NOMO-1 treated with DMSO at 0.1 percent for 48 hours (cell line): ENCODE results near the gene HIPK2.

Source experiments
- DNase-seq: peaks from one replicate; lab custom pipeline; 2025; ENCODE audit not compliant: unreplicated experiment; lab: John Stamatoyannopoulos, UW

The HIPK2 gene

DNA sequence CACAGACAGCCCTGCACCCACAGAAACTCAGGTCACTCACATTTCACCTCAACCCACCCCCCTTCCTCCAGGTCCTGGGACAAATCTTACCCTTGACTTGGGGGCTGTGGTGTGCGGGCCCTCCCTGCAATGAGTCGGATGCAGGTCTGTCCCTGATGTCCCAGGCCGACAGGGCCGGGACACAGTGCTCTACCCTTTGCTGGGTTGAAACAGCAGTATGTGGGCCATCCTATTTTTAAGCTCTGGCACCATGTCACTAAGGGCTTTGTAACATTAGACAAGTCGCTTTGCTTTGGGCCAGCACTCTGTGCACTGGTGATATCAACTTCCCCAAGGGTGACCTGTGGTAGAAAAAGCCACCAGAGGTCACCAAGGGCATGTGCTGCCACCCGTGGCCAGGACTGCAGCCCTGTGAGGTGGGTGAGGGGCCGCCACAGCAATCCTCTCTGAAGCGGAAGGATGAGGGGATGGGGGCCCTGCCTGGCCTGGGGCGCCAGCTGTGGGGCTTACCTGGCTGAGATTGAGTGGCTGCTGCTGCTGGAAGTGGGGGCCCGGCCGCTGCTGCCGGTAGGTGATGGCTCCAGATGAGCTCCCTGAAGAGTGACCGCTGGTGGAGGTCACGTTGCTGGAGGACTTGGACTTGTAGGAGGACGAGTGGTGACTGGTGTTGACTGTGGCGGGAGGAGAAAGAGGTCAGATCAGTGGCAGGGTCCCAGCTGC, 203.0 kb downstream of the HIPK2 start:
- DNase-seq, result no peak

GRCh38 chr7:139573871-139574270, 203.9 kb downstream of the HIPK2 start:
- no peak for DNase-seq

GRCh38 chr7:139572704-139573385, 205.0 kb downstream of the HIPK2 start:
- no peak for DNase-seq

DNA sequence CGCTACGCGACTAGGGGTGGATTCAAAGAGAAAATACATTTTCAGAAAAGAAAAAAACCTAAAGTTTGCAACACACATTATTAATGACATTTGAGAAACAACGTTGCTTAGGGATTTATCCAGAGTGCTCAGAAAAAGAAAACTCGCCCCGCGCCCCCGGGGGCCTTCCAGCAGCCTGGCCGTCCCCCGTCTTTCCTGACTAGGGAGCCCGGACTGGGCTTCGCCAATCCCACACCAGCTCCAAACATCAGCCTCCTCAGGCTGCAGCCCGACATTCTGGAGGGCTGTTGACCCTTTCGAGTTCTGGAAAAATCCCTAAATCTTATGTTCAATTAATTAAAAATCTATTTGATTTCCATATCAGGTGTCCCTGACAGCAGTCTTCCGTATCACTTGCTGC, 205.7 kb downstream of the HIPK2 start:
- DNase-seq, result no peak

DNA sequence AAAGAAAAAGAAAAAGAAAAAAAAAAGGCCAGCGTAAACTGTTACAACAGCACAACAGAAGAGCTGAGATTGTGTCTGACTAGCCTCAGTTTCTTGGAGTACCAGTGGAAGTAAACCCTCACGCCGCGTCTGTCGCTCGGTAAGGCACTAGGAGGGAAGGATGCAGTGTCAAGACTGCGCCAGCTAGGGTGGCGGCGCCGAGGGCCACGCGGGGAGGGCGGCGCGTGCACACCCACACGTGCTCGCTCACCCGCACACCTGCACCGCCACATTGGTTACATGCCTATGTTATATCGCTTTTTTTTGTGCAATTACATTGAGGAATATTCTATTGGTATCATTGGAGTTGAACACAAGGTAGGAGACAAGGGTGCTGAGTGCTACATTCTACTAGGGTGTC, 206.1 kb downstream of the HIPK2 start:
- DNase-seq, result no peak

DNA sequence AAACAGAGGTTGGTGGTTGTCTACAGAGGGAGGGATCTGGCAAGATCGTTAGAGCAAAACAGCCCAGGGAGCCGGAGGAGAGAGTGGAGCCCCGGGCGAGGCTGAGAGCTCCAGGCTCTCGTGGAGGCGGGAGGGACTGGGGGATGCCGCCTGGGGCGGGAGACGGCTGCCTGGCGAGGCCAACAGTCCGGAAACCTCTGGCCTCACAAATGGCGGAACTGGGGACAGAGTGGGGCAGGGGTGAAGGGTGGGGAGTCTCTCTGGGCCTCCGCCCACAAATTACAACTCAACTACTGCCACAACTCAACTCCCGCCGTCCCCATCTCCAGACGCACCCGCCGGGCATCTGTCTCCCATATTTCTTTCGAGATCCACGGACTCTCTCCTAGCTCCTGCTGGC, 206.6 kb downstream of the HIPK2 start:
- no peak for DNase-seq

DNA sequence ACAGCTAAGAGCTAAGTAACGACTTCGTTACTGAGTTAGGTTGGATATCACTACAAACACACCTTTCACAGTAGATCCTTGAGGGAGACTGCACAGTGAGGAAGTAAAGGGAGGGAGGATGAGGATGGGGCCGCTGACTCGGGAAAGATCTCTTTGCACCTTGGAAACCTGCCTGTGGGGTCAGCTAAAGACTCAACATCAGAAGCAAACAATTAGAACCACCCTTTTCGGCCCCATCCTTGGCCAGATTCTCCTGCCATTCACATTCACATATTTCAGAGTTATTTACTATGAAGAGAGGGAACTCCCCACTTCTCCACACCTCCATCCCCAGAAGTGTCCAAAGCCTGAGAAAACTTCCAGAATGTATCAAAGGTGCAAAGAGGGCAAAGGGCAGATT, 207.2 kb downstream of the HIPK2 start:
- DNase-seq, result no peak

- no peak for DNase-seq
Observed at GRCh38 chr7:139570119-139570518, 207.7 kb downstream of the HIPK2 start.

DNA sequence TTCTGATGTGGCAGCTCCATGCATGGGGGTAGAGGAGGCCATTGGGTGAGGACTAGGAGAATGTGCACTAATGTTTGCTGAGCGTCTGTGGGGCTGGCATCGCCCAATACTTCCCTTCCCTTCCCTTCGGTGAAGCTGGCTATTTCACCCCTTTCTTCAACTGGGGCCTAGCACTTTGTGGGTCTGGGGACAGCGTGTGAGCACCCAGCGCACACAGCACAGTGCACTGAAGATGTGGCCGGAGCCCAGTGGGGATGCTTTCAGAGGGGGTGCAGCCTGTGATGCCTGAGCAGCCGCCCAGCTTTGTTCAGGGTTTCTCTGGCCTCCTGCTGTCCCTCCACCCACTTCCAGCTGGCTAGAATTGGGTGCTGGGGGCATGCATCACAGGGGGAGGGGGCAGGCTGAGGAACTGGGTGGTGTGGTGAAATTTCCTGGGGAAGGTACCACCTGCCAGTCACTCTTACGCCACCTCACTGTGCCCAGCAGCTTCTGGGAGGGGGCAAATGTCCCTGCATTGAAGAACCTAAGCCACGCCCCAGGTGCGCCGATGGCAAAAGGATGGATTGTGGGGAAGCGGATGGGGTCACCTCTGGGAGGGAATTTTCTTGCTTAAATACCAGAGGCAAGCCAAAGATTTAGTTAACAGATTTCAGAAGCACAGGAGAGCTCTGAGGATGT, 208.8 kb downstream of the HIPK2 start:
- DNase-seq, result no peak

DNA sequence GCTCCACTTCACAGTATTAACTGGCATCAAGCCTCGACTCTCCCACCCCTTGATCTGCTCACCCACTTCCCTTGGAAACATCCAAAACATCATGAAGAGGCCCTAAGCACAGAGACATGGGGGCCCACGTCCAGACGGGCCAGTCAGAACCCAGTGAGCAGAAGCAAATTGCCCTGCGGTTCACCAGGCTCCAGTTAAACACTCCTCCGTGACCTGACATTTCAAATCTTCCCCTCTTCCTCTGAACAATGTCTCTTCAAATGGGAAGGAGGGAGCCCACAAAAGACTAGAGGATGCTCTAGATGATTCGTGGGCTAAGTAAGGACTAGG, 209.5 kb downstream of the HIPK2 start:
- no peak for DNase-seq

DNA sequence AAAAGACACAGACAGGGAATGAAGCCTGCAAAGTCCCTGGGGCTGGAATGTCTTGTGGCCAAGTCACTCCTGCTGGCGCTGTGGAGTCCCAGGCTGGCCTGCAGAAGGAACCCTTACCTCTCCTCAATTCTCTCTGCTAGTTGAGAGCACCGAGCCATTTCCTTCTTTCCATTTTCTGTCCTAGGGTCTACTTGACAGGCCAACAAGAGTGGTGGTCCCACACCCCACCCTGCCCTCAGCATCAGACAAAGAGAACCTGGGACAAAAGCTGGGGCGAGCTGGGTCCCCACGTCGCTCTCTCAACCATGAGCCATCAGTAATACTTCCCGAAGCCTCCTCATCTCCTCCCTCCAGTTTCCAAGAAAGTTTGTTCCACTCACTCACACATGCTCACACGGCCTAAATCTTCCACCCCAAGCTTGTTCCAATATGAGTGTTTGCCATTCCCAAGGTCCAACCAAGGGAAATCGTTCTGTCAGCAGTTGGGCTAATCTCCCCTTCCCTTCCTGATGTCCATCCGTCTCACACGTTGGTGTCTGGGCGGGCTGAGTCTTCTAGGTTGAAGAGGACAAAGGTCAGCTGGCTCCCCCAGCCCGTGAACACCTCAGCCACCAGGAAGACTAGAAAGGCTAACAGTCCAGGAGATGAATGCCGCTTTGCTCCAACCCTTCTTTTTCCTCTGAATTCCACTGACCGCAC, 210.0 kb downstream of the HIPK2 start:
- no peak for DNase-seq

GRCh38 chr7:139566736-139567646, 210.8 kb downstream of the HIPK2 start:
- no peak for DNase-seq

DNA sequence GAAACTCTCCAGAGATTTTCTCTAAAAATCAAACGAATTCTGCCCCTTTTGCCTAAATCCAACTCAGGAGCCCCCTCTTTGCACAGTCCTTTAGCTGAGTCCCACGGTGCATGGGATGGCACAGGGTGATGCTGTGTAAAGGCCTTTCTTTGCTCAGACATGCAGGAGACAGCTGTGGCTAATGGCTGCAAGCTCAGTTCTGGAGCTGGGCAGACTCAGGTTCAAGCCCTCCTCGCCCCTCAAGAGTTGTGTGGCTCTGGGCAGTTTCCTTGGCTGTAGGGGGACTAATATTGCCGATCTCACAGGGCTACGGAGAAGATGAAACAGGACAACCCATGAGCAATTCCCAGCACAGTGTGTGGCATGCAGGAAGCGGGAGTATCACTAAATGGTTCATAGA, 211.7 kb downstream of the HIPK2 start:
- DNase-seq, result no peak

GRCh38 chr7:139563856-139564255, 213.9 kb downstream of the HIPK2 start:
- DNase-seq, result no peak

GRCh38 chr7:139562961-139563565, 214.7 kb downstream of the HIPK2 start:
- no peak for DNase-seq

DNA sequence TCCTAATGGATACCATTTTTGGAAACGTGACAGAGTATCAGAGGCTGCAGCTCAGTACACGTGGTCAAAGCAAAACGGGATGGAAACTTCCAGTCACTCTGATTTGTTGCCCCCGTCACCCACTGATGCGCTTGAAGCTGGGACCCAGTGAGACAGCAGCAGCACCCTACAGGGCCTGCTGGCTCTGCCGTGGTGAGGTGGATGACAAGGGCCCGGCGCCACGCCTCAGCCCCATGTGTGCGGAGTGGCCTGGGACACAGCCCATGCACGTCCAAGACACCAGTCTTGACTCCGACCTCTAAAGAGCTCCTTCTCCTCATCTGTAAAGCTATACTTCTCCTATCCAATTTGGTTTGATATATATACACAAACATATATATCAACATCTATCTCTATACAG, 215.3 kb downstream of the HIPK2 start:
- DNase-seq, result no peak

DNA sequence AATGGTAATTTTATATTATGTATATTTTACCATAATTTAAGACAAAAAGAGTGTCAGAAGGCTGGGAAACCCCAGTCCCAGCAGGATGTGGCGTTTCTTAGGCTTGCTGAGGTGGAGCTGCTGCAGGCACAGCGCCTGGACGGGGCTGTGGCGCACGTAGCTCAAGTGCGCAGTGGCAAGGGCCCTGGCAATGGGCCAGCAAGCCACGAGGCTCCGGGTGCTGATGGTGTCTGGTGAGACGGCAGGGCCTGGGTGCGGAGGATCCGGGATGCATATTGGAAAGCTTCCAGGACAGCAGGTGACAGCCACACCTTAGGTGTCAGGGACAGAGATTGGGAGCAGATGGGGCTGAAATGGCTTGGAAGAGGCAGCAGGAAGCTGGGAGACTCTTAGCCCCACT, 217.1 kb downstream of the HIPK2 start:
- no peak for DNase-seq

DNA sequence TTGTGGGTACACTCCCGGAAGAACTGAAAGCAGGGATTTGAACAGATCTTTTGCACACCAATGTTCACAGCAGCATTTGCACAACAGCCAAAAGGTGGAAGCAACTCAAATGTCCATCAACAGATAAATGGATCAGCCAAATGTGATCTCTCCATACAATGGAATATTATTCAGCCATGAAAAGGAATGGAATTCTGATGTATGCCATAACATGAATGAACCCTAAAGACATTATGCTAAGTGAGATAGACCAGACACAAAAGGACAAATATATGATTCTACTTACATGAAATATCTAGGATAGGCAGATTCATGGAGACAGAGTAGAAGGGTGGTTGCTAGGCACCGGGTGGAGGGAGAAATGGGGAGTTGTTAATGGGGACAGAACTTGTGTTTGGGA, 217.6 kb downstream of the HIPK2 start:
- no peak for DNase-seq

GRCh38 chr7:139559364-139560105, 218.3 kb downstream of the HIPK2 start:
- no peak for DNase-seq
